Stimulated activated CD4-positive, alpha-beta T cell treated with anti-CD3 and anti-CD28 coated beads, Interleukin-4, amount 100 ng/mL, for 24 hours (primary cell): ENCODE results near the gene ZNF793.
A peak's percentile ranks its signal among the peaks of the same experiment; 100 is the strongest.

Experiments
- DNase-seq: peaks from one replicate; pipeline ENCODE4 v3.0.0-alpha.2; 2020

ZNF793 gene

DNA sequence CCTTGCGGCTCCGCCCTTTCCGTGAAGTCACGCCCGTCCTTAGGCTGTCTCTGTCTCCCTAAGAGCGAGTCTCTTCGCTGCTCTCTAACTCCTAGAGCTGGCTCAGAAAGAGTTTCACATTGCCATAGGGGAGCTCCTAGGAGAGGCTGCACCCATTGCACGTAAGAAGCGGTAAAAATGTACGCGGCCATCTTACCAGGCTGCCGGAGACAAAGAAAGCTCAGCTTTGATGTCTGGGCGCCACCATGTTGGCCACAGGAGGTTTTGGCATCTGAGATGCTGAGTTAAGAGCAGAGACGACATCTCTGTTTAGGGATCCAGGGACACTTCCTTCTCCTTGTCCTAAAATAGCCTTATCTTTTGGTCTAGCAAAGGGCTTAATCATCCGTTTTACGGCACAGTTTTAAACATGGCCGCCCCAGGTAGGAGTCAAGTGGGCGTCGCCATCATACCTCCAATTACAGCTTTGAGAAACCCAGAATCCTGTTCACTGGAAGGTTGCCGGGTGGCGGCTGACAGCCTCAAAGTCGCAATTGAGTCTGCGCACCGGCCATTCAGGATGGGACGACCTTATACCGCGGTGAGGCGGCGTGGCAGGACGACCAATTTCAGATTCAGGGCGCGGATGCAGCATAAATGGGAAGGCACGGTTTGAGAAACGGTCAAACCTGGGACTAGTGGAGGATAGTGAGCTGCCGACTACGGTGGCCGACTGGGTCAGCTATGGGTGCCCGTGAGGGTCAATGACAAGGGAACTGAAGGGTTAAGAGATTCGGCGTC is at the start of gene ZNF793:
Gene ZNF793, plus strand, starts transcription at position 553 of the 780 bp plus-strand sequence. CDS start 16,501 bp downstream, outside the sequence.
- DNase-seq = peak; percentile 82

- DNase-seq = no peak
These were observed 40.4 kb upstream of the ZNF793 start for GRCh38 chr19:37466277-37466797.

DNA sequence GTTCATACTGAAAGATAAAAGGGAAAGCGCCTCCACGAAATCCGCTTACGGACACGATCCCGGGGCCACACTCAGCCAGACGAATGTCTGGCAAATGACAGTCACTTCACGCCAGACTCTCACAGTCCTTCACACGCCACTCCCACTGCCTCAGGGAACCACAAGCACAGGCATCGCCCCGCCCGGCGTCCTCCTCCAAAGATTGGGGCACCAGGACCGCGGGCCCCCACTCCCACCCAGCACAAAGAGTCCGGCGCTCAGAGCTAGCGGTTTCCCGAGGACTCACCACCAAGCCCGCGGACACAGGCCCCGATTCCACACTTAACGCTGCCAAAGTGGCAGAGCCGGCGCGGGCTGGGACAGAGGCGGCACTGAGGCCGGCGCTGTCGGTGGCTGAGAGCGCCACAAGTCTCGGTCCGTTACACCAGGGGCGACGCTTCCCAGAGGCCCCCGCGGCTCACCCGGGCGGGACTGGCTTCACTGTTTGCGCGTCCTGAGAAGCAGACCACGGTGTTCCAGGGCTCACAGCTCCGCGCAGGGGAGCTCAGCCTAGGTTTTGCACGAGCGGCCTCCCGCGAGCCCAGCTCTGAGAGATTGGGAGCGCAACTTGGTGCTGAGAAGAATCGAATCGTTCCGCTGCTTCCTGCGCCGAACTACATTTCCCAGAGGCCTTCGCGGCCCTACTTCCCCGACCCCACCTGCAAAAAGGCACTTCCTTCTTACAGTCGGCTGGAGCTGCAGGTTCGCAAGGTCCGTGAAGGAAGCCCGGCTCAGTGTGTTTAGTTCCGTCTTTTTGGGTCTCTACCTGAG is 39.7 kb upstream of the ZNF793 start, which contains the start of gene ZNF569:
Gene ZNF569, minus strand, starts transcription at position 647 of the 810 bp plus-strand sequence. CDS start 22,523 bp downstream, outside the sequence.
- DNase-seq = peak; percentile 91

GRCh38 chr19:37467608-37468090 is 39.1 kb upstream of the ZNF793 start:
- DNase-seq = no peak

DNA sequence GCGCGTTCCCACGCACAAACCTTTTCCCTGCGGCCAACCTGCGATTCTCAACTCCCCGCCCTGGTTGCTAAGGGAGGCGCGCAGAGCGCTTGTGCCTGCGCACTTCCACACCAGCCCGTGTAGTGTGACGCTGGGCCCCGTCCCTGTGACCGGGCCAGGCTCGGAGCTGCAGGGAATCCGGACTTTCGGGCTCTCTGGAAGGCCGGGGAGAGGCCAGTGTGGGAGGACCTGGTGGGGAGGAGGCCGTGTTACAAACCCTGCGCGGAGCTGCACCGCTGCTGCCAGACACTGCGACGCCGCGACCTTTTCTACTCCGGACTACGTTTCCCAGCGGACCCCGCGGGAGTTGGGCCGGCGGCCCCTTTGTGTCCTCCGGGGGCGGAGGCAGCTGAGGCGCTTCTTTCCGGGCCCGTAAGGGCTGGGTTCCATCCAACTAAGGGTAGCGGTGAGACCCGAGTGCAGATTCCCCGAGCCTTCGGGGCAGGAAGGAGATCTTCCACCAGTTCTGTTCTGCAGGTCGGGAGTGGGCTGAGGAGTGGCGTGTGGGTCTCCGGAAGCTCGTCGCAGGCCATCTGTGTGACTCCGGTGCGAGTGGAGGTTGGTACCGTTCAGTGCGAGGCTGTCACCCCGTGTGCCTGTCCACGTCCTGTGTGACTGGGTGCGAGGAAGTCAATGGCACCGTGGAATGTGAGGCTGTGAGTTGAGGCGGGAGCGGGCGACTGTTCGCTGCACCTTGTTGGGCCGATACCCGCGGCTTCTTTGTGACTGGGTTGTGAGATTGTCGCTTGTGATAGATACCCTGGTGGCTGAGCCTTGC is 37.6 kb upstream of the ZNF793 start, which contains the start of gene ZNF570:
Gene ZNF570, plus strand, starts transcription at position 396 of the 817 bp plus-strand sequence. CDS start 999 bp downstream, outside the sequence.
- DNase-seq = peak; percentile 89

DNA sequence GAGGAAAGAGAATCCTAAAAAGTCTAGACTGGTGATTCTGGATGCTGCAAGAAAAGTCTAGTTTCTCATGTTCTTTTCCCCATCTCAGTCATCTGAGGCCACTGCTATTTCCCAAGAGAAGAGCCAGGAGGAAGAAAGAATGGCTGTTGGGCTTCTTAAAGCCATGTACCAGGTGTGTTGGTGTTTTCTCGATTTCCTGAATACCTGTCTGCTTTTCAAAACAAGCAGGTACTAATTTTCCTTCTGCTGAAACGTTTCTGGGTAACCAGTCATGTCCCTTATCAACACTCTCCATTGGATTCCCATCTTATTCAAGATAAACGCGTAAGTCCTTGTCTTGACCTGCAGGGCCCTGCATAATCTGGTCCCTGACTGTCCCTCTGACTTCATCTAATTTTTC is 36.5 kb upstream of the ZNF793 start:
- no peak for DNase-seq

- no peak for DNase-seq
These were observed 34.6 kb upstream of the ZNF793 start for GRCh38 chr19:37472165-37472564.

DNA sequence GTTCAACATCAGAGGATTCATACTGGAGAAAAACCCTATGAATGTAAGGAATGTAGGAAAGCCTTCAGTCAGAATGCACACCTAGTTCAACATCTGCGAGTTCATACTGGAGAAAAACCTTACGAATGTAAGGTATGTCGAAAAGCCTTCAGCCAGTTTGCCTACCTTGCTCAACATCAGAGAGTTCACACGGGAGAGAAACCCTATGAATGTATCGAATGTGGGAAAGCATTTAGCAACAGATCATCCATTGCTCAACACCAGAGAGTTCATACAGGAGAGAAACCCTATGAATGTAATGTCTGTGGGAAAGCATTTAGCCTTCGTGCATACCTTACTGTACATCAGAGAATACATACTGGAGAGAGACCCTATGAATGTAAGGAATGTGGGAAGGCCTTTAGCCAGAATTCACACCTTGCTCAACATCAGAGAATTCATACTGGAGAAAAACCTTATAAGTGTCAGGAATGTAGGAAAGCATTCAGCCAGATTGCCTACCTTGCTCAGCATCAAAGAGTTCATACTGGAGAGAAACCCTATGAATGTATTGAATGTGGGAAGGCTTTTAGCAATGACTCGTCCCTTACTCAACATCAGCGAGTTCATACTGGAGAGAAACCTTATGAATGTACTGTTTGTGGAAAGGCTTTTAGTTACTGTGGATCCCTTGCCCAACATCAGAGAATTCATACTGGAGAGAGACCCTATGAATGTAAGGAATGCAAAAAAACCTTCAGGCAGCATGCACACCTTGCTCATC is 22.2 kb upstream of the ZNF793 start:
- DNase-seq = no peak

- no peak for DNase-seq
These were observed 14.5 kb upstream of the ZNF793 start for GRCh38 chr19:37492213-37492612.

GRCh38 chr19:37505958-37506386 is 767 bp upstream of the ZNF793 start:
- DNase-seq = no peak

GRCh38 chr19:37507167-37507464 is 377 bp downstream of the ZNF793 start:
- no peak for DNase-seq

DNA sequence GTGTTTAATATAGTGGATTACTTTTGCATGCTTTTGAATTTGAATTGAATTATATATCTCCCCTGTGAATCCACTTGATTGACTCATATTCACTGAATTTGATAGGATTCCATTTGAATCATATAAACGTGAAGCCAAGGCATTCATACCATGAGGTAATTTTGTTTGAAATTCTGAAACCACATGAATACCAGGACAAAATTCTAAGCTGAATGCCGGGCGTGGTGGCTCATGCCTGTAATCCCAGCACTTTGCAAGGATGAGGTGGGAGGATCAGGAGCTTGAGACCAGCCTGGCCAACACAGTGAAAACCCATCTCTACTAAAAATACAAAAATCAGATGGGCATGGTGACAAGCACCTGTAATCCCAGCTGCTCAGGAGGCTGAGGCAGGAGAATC is 4.4 kb downstream of the ZNF793 start:
- DNase-seq = no peak

- no peak for DNase-seq
These were observed 5.1 kb downstream of the ZNF793 start for GRCh38 chr19:37511821-37512220.

- no peak for DNase-seq
These were observed 6.7 kb downstream of the ZNF793 start for GRCh38 chr19:37513397-37513796.

DNA sequence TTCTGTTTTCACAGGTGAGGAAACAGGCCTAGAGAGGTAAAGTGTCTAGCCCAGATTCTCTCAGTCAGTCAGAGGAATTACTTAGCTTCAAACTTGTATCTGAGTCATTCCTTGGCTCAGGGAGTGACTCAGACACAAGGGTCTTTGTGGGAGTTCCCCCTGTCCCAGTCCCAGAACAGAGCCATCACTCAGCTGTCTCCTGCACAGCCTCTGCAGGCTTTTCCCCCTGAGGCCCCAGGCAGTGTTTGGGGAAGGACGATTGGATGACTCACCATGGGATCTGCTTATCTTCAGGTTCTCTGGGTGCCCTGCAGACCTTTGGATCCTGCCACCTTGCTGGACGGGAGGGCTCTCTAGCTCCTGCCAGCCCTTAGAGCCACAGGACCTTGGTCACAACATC is 13.2 kb downstream of the ZNF793 start:
- DNase-seq = no peak

DNA sequence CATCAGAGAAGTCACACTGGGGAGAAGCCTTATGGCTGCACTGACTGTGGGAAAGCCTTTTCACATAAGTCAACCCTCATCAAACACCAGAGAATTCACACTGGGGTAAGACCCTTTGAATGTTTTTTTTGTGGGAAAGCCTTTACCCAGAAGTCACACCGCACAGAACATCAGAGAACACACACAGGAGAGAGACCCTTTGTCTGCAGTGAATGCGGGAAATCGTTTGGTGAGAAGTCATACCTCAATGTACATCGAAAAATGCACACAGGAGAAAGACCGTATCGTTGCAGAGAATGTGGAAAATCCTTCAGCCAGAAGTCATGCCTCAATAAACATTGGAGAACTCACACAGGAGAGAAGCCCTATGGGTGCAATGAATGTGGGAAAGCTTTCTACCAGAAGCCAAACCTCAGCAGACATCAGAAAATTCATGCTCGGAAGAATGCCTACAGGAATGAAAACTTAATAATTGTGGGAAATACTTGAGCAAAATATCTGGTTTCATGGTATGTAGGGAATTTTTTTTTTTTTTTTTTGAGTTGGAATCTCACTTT is 30.7 kb downstream of the ZNF793 start:
- no peak for DNase-seq

GRCh38 chr19:37551129-37551993 is 44.6 kb downstream of the ZNF793 start:
- DNase-seq = peak; percentile 27

GRCh38 chr19:37563518-37563917 is 56.8 kb downstream of the ZNF793 start:
- no peak for DNase-seq

GRCh38 chr19:37564624-37565369 is 58.1 kb downstream of the ZNF793 start:
- DNase-seq = no peak

GRCh38 chr19:37565370-37565669 is 58.6 kb downstream of the ZNF793 start:
- no peak for DNase-seq
